ENCODE results near the gene TLCD1.

- TF ChIP-seq POLR2AphosphoS5 (IDR thresholded peaks at IDR 0.05): no peak
- TF ChIP-seq REST (IDR thresholded peaks at IDR 0.05; ENCODE audit: borderline replicate concordance): no peak
- no peak for TF ChIP-seq CTCF (IDR thresholded peaks at IDR 0.05; ENCODE audit: poor library complexity, severe bottlenecking)
These were observed 20.6 kb upstream of the TLCD1 start for GRCh38 chr17:28746611-28747050.

Measured in neural cell (in vitro differentiated cells).